Measurements from ENCODE around the gene SLC39A2.

GRCh38 chr14:21041676-21042433 lies 42.8 kb downstream of the SLC39A2 start, which contains the start of gene RNASE7:
- TF ChIP-seq CTCF (optimal IDR thresholded peaks at IDR 0.05 in 1 of 3, IDR thresholded peaks at IDR 0.05 in 1 of 3, conservative IDR thresholded peaks at IDR 0.05 in 1 of 3; ENCODE audit: extremely low read depth in 1 of 3, insufficient read depth in 2 of 3, low read length in 3 of 3) (no peak), EZH2 (IDR thresholded peaks at IDR 0.05; ENCODE audit: low read length) (no peak)

Data from keratinocyte (primary cell).